Stimulated activated memory B cell treated with anti-CD40 and anti-IgM and Interleukin-4, amounts not matched to agents 10 μg/mL and 1 μg/mL and 100 μg/mL, for 72 hours (primary cell): ENCODE results near the gene TRAP1.

Experiments used
- ATAC-seq: fragments of 150-1000 bp; cut with Tn5 transposase; 2 replicates; pipeline ENCODE4 v1.10.0; 2021
- H3K27ac Mint-ChIP-seq: one replicate; pipeline ENCODE4 v1.8.0; 2022; ENCODE audit warnings: mild to moderate bottlenecking, mixed read lengths
- H3K27me3 Mint-ChIP-seq: one replicate; pipeline ENCODE4 v1.8.0; 2022; ENCODE audit warnings: mixed read lengths
- H3K36me3 Mint-ChIP-seq: one replicate; pipeline ENCODE4 v1.8.0; 2022; ENCODE audit warnings: mixed read lengths
- H3K4me1 Mint-ChIP-seq: one replicate; pipeline ENCODE4 v1.8.0; 2022; ENCODE audit warnings: mixed read lengths
- H3K4me3 Mint-ChIP-seq: one replicate; pipeline ENCODE4 v1.8.0; 2022; ENCODE audit warnings: mild to moderate bottlenecking, moderate library complexity, mixed read lengths
- H3K9me3 Mint-ChIP-seq: one replicate; pipeline ENCODE4 v1.8.0; 2022; ENCODE audit warnings: mixed read lengths

The TRAP1 gene

DNA sequence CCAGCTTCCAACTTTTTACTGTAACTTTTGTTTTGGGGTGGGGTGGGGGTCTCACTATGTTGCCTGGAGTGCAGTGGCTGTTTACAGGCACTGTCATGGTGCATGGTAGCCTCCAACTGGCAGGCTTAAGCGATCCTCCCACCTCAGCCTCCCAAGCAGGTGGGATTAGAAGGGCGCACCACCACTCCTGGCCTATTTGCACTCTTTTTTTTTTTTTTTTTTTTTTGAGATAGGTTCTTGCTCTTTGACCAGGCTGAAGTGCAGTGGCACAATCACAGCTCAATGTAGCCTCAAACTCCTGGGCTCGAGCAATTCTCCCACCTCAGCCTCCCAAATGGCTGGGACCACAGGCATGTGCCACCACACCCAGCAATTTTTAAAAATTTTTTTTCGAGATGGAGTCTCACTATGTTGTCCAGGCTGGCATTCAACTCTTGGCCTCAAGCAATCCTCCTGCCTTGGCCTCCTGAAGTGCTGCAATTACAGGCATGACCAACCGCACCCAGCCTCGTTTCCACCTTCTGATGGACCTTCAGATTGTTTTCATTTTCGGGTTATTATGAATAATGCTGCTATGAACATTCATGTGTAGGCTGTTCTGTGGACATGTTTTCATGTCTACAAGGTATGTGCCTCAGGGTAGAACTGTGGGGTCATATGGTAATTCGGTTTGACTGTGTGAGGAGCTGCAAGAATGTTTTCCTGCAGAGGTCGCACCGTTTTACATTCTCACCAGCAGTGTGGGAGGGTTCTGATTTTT, 10.9 kb downstream of the TRAP1 start:
- Mint-ChIP-seq H3K4me1 (peaks cover 6% of the 10 kb centered on the region), H3K36me3 (peaks cover 14% of the 10 kb centered on the region), H3K27me3 (no peaks in the 10 kb centered on the region)

DNA sequence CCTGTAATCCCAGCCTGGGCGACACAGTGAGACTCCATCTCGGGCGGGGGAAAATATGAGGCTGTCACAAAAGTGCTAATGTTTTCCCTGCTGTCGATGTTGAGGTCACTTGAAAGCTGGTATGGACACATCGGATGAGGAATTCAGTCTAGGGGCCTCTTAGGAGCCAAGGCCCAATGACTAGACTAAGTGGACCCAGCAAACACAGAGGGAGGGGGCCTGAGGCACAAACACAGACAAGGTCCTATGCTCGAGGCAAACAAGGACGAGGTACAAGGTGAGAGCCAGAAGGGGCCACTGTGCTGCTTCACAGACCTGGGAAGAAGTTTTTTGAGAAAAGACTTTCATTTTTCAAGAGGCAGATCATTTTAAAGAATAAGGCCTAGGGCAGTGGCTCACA, 15.2 kb downstream of the TRAP1 start:
- no peak for ATAC-seq
- Mint-ChIP-seq H3K27ac (no peak overlapping the region), H3K27me3 (no peaks in the 10 kb centered on the region), H3K36me3 (peaks cover 14% of the 10 kb centered on the region), H3K4me1 (peaks cover 6% of the 10 kb centered on the region), H3K9me3 (no peaks in the 10 kb centered on the region), H3K4me3 (no peak overlapping the region)

More for the DNA sequence above, 10.9 kb downstream of the TRAP1 start:
- Mint-ChIP-seq H3K4me3 (no peak overlapping the region), H3K27ac (no peak overlapping the region), H3K9me3 (no peaks in the 10 kb centered on the region)
- ATAC-seq: no peak

DNA sequence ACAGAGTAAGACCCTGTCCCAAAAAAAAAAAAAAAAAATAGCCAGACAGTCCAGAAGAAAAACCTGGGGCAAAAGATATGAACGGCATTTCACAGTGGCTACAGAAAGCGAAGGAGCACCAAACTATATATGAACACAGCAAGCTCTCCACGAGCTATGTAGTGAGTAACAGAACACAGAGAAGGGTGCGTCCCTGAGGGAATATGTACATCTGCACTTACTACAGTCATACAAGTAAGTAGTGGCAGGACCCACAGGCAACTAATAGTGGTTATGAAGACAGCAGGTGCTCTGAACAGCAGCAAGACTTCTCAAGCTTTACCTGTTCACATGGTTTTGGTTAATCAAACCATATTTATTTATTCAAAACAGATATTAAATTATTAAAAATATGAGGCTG, 15.8 kb downstream of the TRAP1 start:
- no peak overlapping the region for H3K27ac Mint-ChIP-seq
- H3K9me3 Mint-ChIP-seq: no peaks in the 10 kb centered on the region
- peaks cover 14% of the 10 kb centered on the region for H3K36me3 Mint-ChIP-seq
- ATAC-seq: no peak
- H3K4me1 Mint-ChIP-seq: peaks cover 6% of the 10 kb centered on the region
- no peak overlapping the region for H3K4me3 Mint-ChIP-seq
- H3K27me3 Mint-ChIP-seq: no peaks in the 10 kb centered on the region

DNA sequence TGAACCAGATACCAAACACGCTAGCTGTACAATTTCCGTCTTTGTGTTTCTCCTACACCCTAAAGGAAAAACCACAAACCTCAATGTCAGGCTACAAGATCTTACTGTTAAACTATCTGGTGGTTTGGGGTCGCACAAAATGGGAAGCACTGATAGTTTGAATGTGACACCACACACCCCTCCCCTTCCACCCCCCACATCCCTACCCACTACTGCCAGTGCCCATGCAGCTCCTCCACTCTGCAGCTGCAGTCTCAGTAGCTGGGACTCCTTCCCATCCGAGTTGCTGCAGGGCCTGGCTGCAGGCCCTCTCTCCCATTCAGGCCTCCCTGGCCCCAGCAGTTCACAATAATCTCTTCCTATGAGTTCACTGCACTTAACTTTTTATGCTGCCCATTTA, 18.4 kb downstream of the TRAP1 start:
- H3K27ac Mint-ChIP-seq: no peak overlapping the region
- ATAC-seq: no peak
- H3K36me3 Mint-ChIP-seq: peaks cover 21% of the 10 kb centered on the region
- peaks cover 17% of the 10 kb centered on the region for H3K4me1 Mint-ChIP-seq
- H3K4me3 Mint-ChIP-seq: no peak overlapping the region
- no peaks in the 10 kb centered on the region for H3K9me3 Mint-ChIP-seq
- no peaks in the 10 kb centered on the region for H3K27me3 Mint-ChIP-seq

DNA sequence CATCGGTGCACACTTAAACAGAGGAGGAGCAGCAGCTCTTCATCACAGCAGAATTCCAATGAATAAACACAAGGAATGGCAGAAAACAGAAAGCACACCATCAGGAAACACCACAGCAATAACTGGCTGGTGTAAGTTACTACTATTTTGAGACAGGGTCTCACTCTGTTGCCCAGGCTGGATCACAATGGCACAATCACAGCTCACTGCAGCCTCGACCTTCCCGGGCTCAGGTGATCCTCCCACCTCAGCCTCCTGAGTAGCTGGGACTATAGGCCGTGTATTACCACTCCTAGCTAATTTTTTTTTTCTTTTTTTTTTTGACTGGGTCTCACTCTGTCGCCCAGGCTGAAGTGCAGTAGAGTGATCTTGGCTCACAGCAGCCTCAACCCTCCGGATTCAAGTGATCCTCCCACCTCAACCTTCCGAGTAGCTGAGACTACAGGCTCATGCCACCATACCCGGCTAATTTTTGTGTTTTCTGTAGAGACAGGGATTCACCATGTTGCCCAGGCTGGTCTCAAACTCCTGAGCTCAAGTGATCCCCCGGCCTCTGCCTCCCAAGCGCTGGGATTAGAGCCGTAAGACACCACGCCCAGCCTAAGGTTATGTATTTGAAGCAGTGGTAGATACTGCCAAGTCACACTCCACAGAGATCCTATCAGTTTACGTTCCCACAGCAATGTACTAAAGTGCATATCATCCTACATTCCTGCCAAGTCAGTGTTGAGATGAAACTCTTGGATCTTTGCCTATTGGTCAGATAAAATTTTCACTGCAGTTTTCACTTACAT, 20.7 kb downstream of the TRAP1 start:
- no peak overlapping the region for H3K4me3 Mint-ChIP-seq
- no peaks in the 10 kb centered on the region for H3K27me3 Mint-ChIP-seq
- no peak overlapping the region for H3K27ac Mint-ChIP-seq
- ATAC-seq: no peak
- H3K36me3 Mint-ChIP-seq: peaks cover 13% of the 10 kb centered on the region
- H3K4me1 Mint-ChIP-seq: peaks cover 17% of the 10 kb centered on the region
- H3K9me3 Mint-ChIP-seq: no peaks in the 10 kb centered on the region

DNA sequence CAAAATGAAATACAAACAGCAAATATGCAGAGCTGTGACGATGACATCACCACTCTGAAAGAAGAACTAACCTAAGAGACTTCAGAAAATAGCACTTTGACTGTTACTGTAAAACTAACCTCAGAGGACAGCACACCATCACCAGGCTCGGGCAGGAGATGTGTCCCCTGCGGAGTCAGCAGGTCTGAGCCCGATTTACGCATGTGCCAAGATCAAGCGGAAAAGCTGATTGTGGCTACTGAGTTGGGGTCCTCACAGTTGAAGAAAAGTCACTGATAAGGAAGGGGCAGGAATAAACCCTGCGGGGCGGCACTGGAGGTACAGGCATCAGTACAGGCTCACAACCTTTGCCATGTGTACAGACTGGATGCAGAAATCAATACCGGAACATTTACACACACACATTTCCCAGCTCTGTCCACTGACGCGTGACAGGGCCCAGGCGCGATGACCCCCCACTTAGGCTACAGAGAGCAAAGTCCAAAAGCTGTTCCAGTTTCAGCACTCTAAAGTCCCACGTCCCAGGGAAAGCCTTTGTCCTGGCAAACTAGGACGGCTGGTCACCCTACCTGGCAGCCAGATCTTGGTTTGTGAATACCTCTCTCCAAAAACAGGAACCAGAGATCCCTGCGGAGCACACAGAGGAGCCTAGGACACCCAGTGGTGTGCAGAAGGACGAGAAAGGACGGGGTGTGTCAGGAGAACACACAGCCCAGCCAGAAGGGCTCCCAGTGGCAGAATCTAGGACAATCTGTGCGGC, 21.5 kb downstream of the TRAP1 start:
- Mint-ChIP-seq H3K9me3 (no peaks in the 10 kb centered on the region), H3K27ac (no peak overlapping the region), H3K4me1 (peaks cover 19% of the 10 kb centered on the region), H3K36me3 (peaks cover 14% of the 10 kb centered on the region), H3K4me3 (no peak overlapping the region), H3K27me3 (no peaks in the 10 kb centered on the region)
- no peak for ATAC-seq

DNA sequence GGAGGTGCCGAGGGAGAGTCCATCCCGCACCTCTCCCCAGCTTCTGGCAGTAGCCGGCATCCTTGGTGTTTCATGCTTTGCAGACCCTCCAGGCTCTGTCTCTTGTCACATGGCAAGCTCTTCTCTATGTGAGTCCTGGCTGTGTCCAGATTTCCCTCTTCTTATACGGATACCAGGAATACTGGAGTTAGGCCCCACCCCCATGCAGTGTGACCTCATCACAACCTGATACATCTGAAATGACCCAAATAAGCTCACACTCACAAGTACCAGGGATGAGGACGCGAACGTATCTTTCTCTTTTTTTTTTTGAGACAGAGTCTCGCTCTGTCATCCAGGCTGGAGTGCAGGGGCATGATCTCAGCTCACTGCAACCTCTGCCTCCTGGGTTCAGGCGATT, 23.3 kb downstream of the TRAP1 start:
- Mint-ChIP-seq H3K9me3 (no peaks in the 10 kb centered on the region), H3K27ac (no peak overlapping the region), H3K4me3 (no peak overlapping the region), H3K36me3 (peaks cover 18% of the 10 kb centered on the region), H3K27me3 (no peaks in the 10 kb centered on the region), H3K4me1 (peaks cover 26% of the 10 kb centered on the region)
- ATAC-seq: no peak

DNA sequence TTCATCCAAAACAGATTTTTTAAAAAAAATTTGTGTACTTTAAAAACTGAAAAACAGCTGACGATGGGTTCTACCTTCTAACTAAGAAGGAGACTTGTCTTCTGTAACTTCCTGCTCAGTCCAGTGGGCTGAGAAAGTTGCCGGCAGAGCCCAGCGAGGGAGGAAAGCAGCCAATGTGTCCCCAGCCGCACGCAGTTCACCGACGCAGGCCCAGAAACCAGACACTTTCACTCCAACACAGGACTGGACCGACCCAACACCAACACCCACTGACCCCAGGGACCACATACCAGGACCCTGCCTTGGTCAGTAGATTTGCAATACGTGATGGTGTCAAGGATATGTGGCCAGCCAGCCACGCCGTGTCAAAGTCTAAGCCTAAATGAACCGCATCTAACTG, 25.6 kb downstream of the TRAP1 start:
- no peak for ATAC-seq
- no peaks in the 10 kb centered on the region for H3K9me3 Mint-ChIP-seq
- peaks cover 26% of the 10 kb centered on the region for H3K4me1 Mint-ChIP-seq
- no peak overlapping the region for H3K27ac Mint-ChIP-seq
- no peak overlapping the region for H3K4me3 Mint-ChIP-seq
- peaks cover 34% of the 10 kb centered on the region for H3K36me3 Mint-ChIP-seq
- no peaks in the 10 kb centered on the region for H3K27me3 Mint-ChIP-seq

DNA sequence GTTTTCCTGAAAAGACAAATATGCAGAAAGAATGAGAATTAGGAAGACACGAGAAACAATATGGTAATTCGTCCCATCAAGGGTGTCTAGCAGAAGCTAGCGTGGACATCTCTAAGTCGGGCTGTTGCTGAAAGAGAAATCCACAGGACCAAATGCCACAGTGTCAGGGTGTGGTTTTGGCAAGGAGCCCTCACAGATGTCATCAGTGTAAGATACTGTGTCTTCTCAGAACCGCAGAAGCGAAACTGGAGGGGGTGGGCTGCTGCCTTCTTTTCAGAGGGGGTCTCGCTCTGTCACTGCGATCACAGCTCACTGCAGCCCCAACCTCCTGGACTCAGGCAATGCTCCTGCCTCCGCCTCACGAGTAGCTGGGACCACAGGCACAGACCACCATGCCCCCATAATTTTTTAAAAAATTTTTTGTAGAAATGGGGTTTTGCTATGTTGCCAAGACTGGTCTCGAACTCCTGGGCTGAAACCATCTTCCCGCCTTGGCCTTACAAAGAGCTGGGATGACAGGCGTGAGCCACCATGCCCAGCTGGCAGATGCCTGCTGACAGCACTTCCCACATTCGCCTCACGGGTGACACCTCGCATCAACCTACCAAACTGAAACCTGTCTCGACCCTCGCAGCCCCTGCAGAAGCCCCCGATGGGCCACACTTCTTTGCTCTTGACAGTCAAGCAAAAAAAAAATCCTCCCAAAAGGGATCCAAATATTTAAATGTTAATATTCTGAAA, 26.2 kb downstream of the TRAP1 start:
- H3K4me3 Mint-ChIP-seq: no peak overlapping the region
- H3K27me3 Mint-ChIP-seq: no peaks in the 10 kb centered on the region
- no peak for ATAC-seq
- H3K27ac Mint-ChIP-seq: peak overlapping the region; percentile 30
- H3K4me1 Mint-ChIP-seq: peaks cover 24% of the 10 kb centered on the region
- no peaks in the 10 kb centered on the region for H3K9me3 Mint-ChIP-seq
- peaks cover 34% of the 10 kb centered on the region for H3K36me3 Mint-ChIP-seq

DNA sequence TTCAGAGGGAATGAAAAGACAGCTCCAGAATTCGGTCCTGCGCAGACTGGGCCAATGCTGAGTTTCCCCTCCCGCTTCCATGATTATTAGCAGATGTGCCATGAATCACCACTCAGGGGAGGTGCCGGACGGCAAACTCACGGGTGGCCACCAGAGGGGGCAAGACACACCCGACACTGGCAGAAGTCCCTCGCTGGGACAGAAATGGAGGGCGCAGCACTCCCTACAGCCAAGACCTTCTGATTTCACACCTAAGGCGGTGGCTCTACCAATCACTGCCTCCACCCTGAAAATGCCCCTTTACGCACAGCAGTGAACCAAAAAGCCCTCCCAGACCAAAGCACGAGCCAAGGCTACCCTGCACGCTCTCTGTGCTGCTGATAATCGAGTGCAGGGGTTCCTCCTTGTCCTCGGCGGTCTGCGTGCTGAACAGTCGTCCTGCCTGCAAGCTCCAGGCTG, 26.8 kb downstream of the TRAP1 start:
- Mint-ChIP-seq H3K27me3 (no peaks in the 10 kb centered on the region), H3K4me1 (peaks cover 18% of the 10 kb centered on the region), H3K4me3 (no peak overlapping the region), H3K36me3 (peaks cover 37% of the 10 kb centered on the region), H3K9me3 (no peaks in the 10 kb centered on the region), H3K27ac (peak overlapping the region; percentile 30)
- ATAC-seq: peak; percentile 90

DNA sequence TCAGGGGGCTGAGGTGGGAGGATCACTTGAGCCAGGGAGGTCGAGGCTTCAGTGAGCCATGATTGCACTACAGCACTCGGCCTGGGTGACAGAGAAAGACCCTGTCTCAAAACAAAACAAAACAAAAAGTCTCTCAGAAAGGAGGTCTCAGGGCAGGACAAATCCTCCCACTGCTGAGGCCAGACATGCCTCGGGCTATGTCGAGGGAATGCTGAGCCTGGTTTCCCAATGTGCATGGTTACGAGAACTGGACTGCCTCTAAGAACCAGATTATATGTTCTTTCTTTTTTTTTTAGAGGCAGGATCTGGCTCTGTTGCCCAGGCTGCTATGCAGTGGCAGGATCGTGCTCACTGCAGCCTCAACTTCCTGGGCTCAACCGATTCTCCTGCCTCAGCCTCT, 27.6 kb downstream of the TRAP1 start:
- Mint-ChIP-seq H3K27ac (no peak overlapping the region), H3K9me3 (no peaks in the 10 kb centered on the region), H3K4me3 (no peak overlapping the region), H3K36me3 (peaks cover 37% of the 10 kb centered on the region), H3K4me1 (peaks cover 10% of the 10 kb centered on the region), H3K27me3 (no peaks in the 10 kb centered on the region)
- no peak for ATAC-seq

DNA sequence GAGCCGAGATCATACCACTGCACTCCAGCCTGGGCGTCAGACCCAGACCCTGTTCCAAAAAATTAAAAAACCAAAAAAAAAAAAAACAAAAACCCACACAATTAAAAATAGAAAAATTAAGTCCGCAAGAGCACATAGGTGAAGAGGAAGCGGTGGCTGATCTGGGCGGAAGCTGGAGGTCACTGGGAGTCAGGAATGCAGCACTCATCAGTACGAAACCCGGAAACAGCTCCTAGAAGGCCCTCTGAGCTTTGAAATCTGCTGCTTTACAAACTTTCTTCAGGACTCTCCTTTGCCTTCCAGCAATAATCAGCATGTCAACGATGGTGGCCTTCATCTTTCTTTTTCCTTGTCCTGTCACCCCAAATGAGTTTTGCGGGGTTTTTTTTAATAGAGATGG, 29.5 kb downstream of the TRAP1 start:
- H3K9me3 Mint-ChIP-seq: no peaks in the 10 kb centered on the region
- H3K36me3 Mint-ChIP-seq: peaks cover 48% of the 10 kb centered on the region
- H3K4me1 Mint-ChIP-seq: peaks cover 10% of the 10 kb centered on the region
- no peak overlapping the region for H3K27ac Mint-ChIP-seq
- no peak overlapping the region for H3K4me3 Mint-ChIP-seq
- no peak for ATAC-seq
- H3K27me3 Mint-ChIP-seq: no peaks in the 10 kb centered on the region

DNA sequence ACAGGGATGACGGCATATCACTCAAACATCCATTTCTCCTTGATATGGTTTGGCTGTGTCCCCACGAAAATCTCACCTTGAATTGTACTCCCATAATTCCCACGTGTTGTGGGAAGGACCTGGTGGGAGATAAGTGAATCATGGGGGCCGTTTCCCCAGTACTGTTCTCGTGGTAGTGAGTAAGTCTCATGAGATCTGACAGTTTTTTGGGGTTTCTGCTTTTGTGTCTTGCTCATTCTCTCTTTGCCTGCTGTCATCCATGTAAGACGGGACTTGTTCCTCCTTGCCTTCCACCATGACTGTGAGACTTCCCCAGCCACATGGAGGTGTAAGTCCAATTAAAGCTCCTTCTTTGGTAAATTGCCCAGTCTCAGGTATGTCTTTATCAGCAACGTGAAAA, 30.3 kb downstream of the TRAP1 start:
- peaks cover 56% of the 10 kb centered on the region for H3K36me3 Mint-ChIP-seq
- H3K4me3 Mint-ChIP-seq: no peak overlapping the region
- no peak overlapping the region for H3K27ac Mint-ChIP-seq
- H3K27me3 Mint-ChIP-seq: no peaks in the 10 kb centered on the region
- no peaks in the 10 kb centered on the region for H3K9me3 Mint-ChIP-seq
- no peak for ATAC-seq
- peaks cover 10% of the 10 kb centered on the region for H3K4me1 Mint-ChIP-seq

DNA sequence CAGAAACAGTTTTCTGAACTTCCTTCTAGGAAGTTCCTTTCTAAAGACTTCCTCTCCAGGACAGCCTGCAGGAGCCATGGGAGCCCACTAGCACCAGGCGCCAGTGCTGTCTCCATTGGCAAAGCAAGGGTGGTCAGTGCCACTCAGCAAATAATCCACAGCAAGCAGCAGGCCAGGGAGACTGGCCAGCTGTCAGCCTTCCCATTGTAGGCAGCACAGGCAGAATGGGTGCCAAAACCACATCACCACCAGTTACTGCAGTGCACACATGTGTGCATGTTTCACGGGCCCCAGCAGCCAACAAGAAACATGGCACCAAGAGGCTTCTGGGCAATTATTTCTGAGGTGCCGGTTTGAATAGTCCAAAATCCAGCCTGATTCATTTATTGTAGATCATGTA, 36.1 kb downstream of the TRAP1 start:
- no peak for ATAC-seq
- no peaks in the 10 kb centered on the region for H3K27me3 Mint-ChIP-seq
- no peaks in the 10 kb centered on the region for H3K9me3 Mint-ChIP-seq
- H3K4me1 Mint-ChIP-seq: no peaks in the 10 kb centered on the region
- peaks cover 78% of the 10 kb centered on the region for H3K36me3 Mint-ChIP-seq
- H3K4me3 Mint-ChIP-seq: no peak overlapping the region
- H3K27ac Mint-ChIP-seq: no peak overlapping the region

DNA sequence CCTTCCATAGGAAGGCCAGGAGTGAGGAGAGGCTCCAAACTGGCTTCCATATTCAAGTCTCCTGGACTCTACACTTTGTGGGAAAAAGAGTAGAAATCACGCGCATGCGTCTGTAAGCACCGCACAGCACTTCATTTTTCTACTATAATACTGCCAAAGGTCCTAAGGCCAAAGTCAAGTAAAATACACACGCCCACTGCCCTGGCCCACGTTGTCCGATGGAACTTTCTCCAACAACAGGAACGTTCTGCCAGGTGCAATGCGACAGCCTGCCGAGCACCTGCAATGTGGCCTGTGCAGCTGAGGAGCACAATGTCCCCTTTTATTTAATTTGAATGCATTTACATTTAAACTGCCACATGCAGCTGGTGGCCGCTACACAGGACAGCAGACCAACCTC, 39.3 kb downstream of the TRAP1 start:
- Mint-ChIP-seq H3K4me3 (no peak overlapping the region), H3K36me3 (peaks cover 77% of the 10 kb centered on the region), H3K9me3 (no peaks in the 10 kb centered on the region), H3K27ac (no peak overlapping the region), H3K27me3 (no peaks in the 10 kb centered on the region), H3K4me1 (no peaks in the 10 kb centered on the region)
- no peak for ATAC-seq
